Epithelial cell of esophagus (primary cell): ENCODE measurements around the gene BBOX1.

Source experiments
- DNase-seq: peaks from one replicate; pipeline ENCODE4 v3.0.0; 2010; ENCODE audit warnings: low read depth
- H3K4me3 ChIP-seq: 2 replicates; pipeline ENCODE4 v1.5.1; 2011; ENCODE audit warnings: mild to moderate bottlenecking, low read length, control low read depth
- CTCF ChIP-seq: IDR thresholded peaks from 2 replicates; pipeline ENCODE4 v1.5.1; 2011; ENCODE audit warnings: low read depth, mild to moderate bottlenecking, low read length, control low read depth, inconsistent platforms; ENCODE audit not compliant: insufficient read depth; ENCODE audit errors: missing control alignments

Gene BBOX1

DNA sequence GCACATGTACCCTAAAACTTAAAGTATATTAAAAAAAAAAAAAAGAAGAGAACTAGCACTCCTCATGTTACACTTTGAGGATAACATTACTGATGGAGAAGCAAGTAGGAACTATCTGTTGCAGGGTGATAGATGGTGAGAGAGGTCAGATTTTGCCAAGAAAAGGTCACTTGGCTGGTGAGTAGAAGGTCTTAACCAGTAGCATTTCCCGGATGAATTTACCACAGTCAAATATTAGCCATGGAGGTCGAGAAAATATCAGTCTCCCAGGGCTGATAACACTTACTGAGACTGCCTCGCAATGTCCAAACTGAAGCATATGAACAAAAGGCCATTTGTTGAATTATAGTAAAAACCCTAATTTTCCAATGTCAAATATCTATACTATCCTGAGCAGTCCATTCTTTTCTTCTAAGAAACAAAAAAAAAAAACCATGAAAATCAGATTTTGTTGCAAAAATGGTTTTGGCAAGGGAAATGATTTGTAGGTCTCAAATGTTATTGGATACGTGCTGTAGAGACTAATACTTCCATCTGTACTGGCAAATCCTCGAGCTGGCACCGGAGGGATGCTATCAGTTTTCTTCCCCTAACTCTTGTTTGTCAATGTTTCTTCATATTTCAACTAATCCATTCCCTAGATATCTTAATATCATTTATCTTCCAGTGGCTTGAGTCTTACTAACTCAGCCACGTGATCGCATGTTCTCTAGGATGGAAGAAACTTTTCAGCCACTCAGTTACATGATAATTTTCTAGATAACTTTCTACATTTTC lies 14.5 kb upstream of the BBOX1 start:
- H3K4me3 ChIP-seq = no peak overlapping the region
- no peak for TF ChIP-seq CTCF
- DNase-seq = no peak

DNA sequence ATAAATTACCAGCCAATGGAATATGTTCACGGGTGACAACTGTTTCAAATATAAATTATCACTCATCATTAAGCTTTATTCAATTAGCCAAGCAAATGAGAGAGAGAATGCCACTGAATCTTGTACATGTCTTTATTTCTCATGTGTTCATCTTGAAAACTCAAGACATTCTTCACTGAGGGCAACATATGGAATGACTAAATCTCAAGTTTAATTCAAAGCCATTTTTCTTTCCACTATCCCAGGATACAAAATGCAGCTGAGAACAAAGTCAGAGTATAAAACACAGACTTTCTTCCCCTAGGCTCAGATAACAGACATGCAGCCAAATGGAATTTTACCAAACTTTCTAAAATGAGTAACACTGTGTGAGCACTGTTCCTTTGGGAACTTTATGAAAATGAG lies 12.1 kb upstream of the BBOX1 start:
- no peak for TF ChIP-seq CTCF
- no peak for DNase-seq
- H3K4me3 ChIP-seq = no peak overlapping the region

DNA sequence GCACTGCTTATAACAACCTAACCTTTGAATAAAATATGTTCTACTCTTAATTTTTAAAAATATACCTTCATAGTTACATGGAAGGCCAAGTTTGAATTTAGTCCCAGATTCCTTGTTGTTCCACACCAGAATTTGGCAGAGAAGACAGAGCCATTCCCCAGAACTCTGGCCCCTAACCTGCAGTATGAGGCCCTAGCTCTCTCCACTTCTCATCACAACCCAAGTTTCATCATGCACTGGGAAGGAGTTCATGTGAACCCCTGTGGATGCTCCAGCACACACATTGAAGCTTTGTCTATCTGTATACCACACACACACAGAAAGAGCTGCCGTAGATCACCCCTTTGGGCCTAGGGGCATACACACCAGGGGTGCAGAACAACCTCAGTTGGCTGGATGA lies 10.6 kb upstream of the BBOX1 start:
- no peak for TF ChIP-seq CTCF
- no peak for DNase-seq
- H3K4me3 ChIP-seq = no peak overlapping the region

DNA sequence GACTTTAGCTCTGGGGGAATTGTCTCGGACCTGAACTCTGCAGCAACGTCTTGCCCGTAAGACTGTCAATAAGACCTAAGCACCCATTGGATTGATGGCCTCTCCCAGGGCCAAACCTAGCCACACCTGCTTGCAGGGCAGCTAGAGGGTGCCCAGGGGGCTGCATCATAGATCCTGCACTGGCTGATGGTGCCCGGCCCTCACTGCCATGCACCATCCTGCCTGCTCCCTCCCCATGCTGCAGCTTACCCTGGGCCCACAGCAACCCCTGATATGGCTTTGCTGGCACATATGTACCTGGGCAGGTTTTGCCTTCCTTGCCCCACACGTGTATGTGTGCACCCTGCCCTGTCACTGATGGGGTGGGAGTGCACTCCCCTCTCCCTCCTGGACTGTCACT lies 8.9 kb upstream of the BBOX1 start:
- no peak overlapping the region for H3K4me3 ChIP-seq
- no peak for DNase-seq
- TF ChIP-seq CTCF = no peak

GRCh38 chr11:27039873-27040272 lies 742 bp upstream of the BBOX1 start:
- H3K4me3 ChIP-seq = no peak overlapping the region
- DNase-seq = no peak
- peak; percentile 24 for TF ChIP-seq CTCF

DNA sequence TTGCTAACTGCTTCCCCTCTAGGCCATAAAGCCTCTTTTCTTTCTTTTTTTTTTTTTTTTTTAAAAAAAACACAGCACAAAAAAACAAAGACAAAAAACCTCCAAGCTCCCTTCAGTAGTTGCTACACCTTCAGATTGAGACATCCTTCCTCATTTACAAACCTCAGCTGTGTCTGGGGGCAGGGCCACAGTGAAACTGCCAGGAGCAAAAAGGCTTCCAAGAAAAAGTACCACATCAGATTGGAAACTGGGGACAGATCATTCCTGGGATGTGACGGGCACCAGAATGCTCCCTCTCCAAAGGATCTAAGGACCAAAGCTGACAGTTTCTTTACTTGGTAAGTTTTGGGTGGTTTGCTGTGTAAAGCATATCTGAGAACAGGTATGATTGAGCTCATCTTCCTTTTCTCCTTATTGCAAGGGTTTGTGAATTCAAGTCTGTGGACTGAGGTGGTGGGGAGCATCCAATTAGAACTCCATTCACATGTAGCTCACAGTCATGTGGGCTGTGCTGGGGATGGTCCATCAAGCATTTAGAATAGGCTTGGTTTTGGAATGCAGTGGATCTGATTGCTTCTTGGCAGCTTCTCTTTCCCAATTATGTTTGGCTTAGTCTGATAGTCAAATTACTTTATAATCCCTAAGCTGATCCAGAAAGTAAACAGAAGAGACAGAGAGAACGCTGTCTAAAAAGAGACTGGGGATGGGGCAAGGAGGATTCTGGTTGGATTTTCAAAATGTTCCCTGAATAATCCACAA lies 705 bp downstream of the BBOX1 start:
- peak overlapping the region; percentile 52 for H3K4me3 ChIP-seq
- no peak for TF ChIP-seq CTCF
- peak; percentile 59 for DNase-seq
